IPS DF 19.7 (cell line): ENCODE data around the gene FER.
"Not testable (repeated sequence)": the region's sequence is repeated elsewhere in the genome, so short reads cannot be mapped to it uniquely, and the experiment has no call there.

Experiments used
- DNase-seq: peaks from one replicate; pipeline ENCODE4 v3.0.0-alpha.2; 2013; ENCODE audit warnings: low read depth, low spot score

FER gene

DNA sequence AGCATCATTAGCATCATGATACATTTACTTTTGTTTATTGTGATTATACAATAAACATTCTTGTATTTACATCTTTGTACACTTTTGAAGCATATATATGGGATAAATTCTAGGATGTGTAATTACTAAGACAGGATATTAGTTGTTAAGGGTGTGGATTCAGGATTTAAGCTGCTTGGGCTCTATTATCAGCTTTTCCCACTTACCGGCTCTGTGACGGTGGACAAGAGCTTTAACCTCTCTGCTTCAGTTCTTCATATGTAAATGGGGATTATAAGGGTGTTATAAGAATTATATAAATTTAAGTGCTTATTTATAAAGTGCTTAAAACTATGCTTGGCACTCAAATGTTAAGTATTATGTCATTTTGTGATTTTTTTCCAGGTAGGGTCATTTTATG, 131.1 kb downstream of the FER start:
- DNase-seq, result no peak

DNA sequence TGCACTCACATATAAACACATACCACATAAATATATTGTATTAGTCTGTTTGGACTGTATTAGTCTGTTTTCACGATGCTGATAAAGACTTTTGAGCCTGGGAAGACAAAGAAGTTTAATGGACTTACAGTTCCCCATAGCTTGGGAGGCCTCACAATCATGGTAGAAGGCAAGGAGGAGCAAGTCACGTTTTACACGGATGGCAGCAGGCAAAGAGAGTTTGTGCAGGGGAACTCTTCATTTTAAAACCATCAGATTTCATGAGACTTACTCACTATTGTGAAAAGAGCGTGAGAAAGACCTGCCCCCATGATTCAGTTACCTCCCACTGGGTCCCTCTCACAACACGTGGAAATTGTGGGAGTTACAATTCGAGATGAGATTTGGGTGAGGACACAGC, 133.4 kb downstream of the FER start:
- DNase-seq, result no peak

DNA sequence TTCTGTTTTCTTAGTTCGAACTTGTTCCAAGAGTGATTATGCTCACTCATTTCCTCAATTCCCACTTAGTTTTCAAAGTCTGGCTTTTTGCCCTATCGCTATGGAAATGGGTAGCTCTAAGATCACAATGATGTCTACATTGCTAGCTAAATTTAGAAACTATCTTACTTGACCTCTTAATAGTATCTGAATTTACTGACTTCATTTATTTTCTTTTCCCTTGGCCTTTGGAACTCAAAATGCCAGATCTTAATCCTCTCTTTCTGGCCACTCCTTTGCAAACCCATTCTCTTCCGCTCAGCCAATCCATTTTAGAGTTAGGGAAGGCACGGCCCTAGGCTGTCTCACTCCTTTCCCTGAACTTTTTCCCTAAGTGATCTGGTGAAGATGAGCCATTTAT, 137.0 kb downstream of the FER start:
- no peak for DNase-seq

DNA sequence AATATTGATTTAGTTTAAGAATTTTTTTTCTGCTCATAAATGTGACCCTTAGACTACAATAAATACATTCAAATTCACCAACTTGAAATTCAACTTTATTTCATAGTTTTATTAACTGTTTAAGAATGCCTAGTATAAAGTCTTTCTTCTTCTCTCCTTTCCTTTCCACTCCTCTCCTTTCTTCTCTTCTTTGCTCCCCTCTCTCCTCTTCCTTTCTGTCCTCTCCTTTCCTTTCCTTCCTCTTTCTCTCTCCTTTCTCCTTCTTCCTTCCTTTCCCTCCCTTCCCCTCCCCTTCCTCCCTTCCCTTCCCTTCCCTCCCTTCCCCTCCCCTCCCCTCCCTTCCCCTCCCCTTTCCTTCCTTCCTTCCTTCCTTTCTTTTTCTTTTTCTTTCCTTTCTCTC, 150.6 kb downstream of the FER start:
- no peak for DNase-seq

DNA sequence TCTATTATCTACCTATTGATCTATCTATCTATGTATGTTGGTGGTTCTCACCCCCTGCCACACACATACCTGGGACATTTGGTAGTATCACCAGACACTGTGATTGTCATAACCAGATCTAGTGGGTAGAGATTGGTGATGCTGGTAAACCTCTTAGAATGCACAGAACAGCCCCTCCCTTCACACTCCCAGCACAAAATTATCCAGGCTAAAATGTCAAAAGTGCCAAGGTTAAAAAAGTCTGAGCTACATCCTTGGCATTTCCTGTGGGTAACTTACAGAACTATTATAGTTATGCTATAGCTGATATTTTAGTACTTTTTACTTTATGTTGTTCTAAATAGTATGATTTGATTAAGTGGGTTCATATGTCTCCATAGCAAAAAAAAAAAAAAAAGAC, 151.0 kb downstream of the FER start:
- no peak for DNase-seq

DNA sequence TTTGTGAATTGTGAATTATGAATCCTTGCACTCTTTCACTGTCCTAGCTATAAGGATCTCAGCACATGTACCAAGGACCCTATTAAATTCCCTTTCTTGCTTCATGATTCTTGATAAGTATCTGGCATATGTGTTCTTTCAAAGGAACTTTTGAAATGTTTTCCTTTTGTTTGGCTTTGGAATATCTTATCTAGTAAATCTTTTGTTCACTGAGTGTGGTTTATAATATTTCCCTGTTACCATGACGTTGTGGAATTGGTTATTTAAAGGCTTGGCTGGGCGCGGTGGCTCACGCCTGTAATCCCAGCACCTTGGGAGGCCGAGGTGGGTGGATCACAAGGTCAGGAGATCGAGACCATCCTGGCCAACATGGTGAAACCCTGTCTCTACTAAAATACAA, 151.5 kb downstream of the FER start:
- not testable (repeated sequence) for DNase-seq

DNA sequence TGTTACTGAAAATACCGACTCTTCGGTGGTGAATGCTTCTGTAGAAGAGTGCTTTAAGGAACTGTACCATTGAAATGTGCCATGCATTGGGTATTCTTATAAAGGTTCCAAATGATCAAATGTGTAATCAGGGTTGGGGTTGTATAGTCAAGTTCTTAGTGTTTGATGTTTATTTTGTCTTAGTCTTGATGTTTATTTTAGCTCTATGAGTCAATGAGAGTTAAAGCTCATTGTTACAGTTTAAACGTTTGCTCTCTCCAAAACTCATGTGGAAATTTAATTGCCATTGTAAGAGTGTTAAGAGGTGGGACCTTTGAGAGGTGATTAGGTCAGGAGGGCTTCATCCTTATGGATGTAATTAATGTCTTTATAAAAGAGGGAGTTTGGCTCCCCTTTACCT, 153.0 kb downstream of the FER start:
- no peak for DNase-seq

DNA sequence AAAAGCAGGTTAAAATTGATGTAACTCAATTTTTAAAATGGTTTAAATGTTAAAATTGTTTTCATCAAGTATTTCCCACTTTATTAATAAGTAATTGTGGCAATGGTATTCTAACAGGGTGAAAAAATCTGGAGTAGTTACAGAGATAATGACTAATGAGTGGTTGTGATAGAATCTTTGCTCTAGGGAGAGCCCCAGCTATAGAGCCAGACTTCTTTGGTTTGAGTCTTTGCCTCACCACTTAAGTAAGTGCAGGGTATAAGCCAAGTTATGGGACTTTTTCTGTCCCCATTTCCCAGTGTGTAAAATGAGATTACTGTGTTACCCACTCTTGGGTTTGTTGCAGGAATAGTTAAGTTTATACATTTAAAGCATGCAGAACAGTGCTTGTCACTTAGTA, 158.1 kb downstream of the FER start:
- no peak for DNase-seq

DNA sequence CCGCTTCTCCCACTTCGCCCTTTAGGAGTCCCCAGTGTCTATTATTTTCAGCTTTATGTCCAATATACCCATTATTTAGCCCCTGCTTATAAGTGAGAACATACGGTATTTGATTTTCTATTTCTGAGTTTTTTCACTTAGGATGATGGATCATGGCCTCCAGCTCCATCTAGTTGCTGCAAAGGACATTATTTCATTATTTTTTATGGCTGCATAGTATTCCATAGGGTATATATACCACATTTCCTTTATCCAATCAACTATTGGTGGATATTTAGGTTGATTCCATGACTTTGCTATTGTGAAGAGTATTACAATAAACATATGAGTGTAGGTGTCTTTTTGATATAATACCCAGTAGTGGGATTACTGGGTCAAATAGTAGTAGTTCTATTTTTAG, 162.9 kb downstream of the FER start:
- no peak for DNase-seq

DNA sequence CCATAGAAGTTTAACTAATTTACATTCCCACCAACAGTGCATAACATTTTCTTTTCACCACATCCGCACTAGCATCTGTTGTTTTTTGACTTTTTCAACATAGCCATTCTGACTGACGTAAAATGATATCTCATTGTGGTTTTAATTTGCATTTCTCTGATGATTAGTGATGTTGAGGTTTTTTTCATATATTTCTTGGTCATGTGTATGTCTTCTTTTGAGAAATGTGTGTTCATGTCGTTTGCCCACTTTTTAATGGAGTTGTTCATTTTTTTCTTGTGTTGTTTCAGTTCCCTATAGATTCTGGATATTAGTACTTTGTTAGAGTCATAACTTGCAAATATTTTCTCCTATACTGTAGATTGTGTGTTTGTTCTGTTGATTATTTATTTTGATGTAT, 163.4 kb downstream of the FER start:
- DNase-seq, result no peak

DNA sequence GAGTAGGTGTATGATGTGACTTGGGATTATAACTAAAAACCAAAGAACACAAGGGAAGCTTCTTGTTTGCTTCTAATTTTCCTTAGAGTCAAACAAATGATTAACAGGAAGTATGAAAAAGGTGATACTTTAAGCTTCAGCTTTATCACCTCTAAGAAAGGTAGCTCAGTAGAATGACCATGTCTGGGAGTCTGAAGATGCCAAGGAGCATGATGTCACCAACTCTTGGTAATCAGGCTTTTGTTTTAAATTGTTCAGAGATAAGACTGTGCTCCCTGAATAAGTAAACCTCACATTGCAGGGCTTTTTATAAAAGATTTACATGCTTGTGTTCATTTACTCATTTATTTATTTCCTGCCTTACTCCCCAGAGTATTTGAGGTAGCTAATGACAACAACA, 169.9 kb downstream of the FER start:
- DNase-seq, result no peak

DNA sequence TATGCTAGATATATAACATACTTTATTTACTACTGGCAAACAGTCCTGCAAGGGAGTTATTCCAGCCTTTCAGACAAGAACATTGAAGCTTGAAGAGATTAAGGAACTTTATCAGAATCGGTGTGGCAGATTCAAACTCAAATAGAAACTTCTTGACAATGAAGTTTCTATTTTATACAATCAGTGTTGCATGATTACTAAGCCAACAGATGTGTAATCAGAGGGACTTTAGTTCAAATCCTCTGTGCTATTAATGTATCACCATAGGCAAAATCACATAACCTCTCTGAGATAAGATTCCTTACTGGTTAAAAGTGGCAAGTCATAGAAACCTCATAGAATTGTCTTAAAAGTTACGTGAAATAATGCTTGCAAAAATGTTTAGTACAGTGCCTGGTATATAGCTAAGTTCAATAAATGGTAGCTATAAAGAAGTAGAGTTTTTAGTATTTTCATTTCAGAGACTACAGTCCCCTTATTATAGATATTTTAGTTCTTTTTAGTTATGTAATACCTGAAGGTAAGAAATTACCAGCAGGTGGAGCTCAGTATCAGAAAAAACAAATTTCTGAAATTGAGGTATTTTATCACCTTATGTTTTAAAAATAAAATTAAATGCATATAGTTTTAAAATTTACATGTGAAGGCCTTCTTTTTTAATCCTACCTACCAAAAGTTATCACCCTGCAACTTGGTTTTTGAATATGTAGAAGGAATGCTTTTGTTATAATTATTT, 172.1 kb downstream of the FER start:
- DNase-seq, result no peak

DNA sequence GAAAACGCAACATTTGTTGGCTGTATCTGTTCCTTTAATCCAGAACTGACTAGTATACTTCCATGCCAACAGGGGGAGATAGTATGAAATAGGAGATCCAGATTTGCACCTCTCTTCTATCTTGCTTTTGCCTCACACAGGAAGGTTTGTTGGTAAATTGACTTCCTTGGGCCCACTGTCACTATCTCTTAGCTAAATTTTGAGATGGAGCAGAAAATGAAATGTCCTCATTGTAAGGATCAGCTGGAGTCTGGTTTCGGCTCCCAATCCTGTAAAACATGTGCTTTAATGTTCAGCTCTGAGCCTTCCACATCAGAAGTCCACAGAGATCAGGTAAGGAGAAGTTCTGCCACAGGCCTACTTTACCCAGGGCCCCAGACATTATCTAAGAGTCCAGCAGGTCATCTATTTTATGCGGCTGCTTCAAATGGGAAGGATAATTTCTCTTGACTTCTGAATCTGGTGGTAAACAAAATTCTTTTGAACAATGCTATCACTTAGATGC, 176.8 kb downstream of the FER start:
- no peak for DNase-seq

DNA sequence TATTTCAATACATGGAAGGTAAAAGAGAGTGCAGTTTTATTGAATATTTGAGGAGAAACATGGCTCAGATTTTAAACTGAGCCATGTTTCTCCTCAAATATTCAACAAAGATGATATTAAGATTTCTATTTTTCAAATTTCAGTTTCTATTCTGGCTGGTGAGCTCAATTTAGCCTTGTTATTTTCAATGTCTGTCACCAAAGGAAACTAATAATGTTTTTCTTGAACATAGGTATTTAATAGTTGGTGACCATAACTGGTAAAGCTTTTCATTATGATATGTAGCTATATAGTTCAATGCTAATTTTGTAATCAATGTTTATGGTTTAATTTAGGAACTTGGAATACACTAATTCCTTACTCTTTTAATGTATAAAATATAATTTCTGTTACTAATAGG, 177.4 kb downstream of the FER start:
- no peak for DNase-seq

DNA sequence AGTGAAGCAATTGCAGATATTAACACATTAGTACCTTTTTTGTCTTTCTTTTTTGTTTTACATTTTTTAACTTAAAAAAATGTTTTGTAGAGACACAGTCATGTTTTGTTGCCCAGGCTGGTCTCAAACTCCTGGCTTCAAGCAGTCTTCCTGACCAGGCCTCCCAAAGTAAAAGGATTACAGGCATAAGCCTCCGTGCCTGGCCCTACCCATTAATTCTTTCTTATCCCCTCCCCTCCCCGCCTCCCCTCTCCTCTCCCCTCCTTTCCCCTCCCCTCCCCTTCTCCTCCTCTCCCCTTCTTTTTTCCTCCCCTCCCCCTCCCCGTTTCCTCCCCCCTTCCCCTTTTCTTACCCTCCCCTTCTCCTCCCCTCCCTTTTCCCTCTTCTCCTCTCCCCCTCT, 182.4 kb downstream of the FER start:
- no peak for DNase-seq

DNA sequence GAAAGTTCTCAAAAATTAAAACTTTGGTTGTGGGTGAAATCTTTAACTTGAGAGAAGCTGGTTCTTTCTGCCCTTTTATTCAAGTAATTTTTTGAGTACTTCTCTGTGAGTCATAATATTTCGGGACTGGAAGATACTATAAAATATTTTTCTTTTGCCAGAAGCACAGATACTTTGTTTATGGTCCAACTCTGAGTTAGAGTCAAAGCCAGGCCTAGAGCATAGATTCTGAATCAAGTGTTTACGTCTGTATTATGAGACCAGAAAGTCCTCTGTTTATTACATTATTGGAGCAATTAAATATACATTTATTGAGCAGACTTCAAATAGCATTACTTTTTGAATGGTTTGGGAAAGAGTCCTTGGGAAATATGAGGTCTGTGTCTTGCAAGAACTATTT, 187.9 kb downstream of the FER start:
- no peak for DNase-seq

DNA sequence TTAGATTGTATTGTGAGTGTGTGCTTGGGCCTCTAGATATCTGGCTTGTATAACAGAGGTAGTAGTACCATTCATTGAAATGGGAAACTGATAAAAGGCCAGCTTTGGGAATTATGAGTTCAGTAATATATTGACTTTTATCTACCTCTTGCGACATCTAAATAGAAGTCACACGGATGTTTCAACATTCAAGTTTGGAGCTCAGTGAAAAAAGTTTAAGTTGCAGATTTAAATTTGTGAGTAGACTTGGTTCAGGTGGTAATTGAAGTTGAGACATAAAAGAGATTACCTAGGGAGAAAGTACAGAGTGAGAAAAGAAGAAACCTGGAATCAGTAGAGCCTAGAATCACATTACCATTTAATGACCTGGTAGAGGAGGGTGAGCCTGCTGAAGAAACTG, 189.5 kb downstream of the FER start:
- no peak for DNase-seq

DNA sequence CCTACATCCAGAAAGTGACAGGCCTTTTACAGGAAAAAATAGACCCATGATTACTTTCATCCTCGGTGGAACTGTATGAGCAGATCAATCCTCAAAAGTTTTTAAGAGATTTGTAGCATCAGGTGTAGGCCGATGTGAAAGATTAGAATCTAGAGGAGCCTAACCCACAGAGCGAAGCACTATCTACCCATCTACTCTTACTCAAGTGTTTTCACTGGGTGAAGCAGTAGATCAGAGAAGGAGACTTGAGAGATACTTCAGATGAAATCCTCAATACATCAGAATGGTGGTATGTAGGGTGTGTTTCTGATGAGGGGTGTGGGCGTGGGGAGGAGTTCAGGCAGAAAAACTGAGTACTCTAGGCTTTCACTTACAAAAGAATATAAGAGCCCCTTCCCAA, 192.8 kb downstream of the FER start:
- DNase-seq, result no peak

DNA sequence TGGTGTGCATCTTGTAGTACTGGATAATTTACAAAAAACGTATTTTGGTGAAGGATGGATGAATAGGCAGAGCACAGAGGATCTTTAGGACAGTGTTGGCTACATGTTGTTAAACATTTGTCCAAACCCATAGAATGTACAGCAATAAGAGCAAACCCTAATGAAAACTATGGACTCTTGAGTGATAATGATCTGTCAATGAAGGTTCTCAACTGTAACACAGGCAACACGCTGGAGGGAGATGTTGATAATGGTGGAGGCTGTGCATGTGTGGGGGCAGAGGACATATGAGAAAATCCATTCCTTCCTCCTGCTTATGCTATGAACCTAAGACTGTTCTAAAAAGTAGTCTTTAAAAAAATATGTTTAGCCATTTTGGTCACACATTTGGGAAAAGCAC, 194.0 kb downstream of the FER start:
- DNase-seq, result no peak

DNA sequence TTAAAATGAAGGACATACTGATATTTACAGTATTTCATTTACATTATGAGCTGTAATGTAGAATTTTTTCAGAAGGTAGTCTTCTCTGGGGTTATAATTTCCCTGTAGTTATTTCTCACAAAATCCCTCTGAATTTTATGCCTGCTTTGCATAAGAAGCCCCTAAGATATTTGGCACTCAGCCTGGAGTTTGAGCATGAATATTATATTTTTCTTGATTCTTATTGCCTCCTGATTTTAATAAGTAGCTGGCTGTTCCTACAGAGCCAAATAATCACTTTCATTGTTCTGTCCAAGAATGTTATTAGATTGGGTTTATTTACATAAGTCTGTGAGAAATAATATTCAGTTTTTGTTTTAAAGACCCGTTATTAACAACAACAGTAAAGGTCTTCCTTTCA, 195.0 kb downstream of the FER start:
- DNase-seq, result no peak

DNA sequence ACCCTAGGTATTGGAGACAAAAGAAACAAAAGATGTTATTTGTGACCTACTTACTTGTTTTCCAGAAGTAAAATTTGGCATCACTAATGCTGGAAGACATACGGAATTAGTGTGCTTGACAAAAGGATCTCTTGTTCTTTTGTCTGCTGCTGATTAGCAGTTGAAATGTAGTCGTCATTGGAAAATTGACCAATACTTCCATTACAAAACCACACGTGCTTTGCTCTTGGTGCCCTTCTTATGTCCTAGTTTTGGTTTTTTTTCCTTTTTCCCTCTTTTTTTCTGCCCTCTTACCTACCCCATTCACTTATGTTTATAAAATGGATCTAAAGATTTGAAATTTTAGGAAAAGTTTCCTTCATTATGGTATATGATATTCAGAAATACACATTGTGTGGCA, 197.4 kb downstream of the FER start:
- no peak for DNase-seq

DNA sequence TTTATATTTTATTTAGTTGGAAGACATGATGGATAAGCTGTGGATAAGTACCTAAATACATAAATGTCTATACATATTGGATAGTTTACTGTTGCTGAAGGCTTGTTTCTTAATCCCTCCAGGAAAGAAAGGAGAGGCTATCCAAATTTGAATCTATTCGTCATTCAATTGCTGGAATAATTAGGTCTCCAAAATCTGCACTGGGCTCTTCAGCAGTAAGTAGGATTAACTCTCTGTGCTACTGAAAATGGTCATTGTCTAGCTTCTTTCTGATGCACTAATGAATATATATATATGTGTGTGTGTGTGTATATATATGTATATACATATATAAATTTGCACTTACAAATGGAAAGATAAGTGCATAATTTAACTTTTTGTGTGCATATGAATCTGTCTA, 198.3 kb downstream of the FER start:
- DNase-seq, result no peak

DNA sequence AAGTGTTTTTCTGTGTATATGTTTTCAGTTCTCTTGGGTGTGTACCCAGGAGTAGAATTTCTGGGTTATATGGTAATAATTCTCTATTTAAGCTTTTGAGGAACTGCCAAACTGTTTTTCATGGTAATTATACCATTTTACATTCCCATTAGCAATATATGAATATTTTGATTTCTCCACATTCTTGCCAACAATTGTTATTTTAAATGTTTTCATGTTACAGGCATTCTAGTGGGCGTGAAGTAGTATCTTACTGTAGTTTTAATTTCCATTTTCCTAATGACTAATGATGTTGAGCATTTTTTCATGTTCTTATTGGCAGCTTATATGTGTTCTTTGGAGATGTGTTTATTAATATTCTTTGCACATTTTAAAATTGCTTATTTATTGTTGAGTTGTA, 199.5 kb downstream of the FER start:
- DNase-seq, result no peak

DNA sequence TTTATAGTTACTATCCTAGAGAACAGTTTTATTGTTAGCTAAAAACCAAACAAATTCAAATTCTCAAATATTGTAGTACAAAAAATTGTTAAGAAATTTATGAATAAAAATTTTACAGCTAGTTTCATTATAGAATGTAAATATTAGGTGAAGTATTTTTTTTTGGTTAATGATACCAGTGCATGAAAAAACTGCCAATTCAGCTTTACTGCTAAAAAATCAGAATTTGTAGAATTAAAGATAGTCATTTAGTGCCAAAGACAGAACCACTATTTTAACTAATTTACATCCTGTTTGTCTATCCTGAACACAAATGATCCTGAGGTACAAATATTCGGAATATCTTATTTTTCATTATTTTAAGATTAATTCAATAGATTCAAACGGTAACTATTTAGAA, 202.6 kb downstream of the FER start:
- no peak for DNase-seq
